A673 (cell line): Measurements from ENCODE around the gene NIT2.
"Not testable (repeated sequence)": the region's sequence is repeated elsewhere in the genome, so short reads cannot be mapped to it uniquely, and the experiment has no call there.

Experiments
- EZH2 ChIP-seq: fragments of 200-600 bp; sonication (generic); IDR thresholded peaks from 2 replicates; pipeline ENCODE4 v1.6.1; 2017; ENCODE audit warnings: borderline replicate concordance, low read depth, mild to moderate bottlenecking, mixed read lengths, antibody characterized with exemption, low read length; ENCODE audit not compliant: poor library complexity, severe bottlenecking
- TF ChIP-seq, protein P1 (sequence below): fragments of 300-800, 200-600 bp; sonication (generic); conservative IDR thresholded peaks from 2 replicates; pipeline ENCODE4 v1.5.1; 2017; ENCODE audit warnings: low read depth, mild to moderate bottlenecking, antibody characterized with exemption, low read length, moderate library complexity, mixed read lengths

DNA sequence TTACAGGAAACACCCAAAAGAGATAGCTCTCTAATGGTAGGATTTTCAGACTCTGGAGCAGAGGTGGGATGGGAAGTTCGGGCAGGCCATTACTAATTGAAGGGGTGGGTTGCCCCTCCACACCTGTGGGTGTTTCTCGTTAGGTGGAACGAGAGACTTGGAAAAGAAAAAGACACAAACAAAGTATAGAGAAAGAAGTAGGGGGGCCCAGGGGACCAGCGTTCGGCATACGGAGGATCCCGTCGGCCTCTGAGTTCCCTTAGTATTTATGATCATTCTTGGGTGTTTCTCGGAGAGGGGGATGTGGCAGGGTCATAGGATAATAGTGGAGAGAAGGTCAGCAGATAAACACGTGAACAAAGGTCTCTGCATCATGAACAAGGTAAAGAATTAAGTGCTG, 1.7 kb downstream of the NIT2 start:
- TF ChIP-seq, protein P1, sequence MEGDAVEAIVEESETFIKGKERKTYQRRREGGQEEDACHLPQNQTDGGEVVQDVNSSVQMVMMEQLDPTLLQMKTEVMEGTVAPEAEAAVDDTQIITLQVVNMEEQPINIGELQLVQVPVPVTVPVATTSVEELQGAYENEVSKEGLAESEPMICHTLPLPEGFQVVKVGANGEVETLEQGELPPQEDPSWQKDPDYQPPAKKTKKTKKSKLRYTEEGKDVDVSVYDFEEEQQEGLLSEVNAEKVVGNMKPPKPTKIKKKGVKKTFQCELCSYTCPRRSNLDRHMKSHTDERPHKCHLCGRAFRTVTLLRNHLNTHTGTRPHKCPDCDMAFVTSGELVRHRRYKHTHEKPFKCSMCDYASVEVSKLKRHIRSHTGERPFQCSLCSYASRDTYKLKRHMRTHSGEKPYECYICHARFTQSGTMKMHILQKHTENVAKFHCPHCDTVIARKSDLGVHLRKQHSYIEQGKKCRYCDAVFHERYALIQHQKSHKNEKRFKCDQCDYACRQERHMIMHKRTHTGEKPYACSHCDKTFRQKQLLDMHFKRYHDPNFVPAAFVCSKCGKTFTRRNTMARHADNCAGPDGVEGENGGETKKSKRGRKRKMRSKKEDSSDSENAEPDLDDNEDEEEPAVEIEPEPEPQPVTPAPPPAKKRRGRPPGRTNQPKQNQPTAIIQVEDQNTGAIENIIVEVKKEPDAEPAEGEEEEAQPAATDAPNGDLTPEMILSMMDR: not testable (repeated sequence)
- TF ChIP-seq EZH2: not testable (repeated sequence)
